ENCODE results near the gene MAP7D1. TPM values are rescaled to one million over a fixed set of nuclear protein-coding genes. Genes with fewer than 3 reads are reported as not detected.
A peak's percentile ranks its signal among the peaks of the same experiment; 100 is the strongest.

Gene MAP7D1
- total RNA-seq, 1 experiment from 2014 or later, result 212 TPM

- ChIA-PET POLR2A (interaction anchor here (0.6 kb wide), 1 partner anchor 20 kb away, joined by 3 read pairs; no protein-coding TSS in a partner anchor), CTCF (interaction anchor here (0.6 kb wide), 2 partner anchors 29 to 94 kb away, joined by 3 to 4 read pairs; no protein-coding TSS in a partner anchor)
- no TSS peak for BruUV-seq (replicated peaks)
- DNase-seq (ENCODE audit: low read depth, low spot score) (no peak), ATAC-seq (peak; percentile 39)
- TF ChIP-seq TCF7L2 (IDR thresholded peaks at IDR 0.05; ENCODE audit: low read depth, low read length) (no peak), SIN3A (IDR thresholded peaks at IDR 0.05; ENCODE audit: borderline replicate concordance, insufficient read depth, low read depth, low read length) (no peak), POLR2AphosphoS5 (IDR thresholded peaks at IDR 0.05; ENCODE audit: low read depth, low read length) (no peak), CTCF (IDR thresholded peaks at IDR 0.05) (no peak)
- TF ChIP-seq, protein P1, sequence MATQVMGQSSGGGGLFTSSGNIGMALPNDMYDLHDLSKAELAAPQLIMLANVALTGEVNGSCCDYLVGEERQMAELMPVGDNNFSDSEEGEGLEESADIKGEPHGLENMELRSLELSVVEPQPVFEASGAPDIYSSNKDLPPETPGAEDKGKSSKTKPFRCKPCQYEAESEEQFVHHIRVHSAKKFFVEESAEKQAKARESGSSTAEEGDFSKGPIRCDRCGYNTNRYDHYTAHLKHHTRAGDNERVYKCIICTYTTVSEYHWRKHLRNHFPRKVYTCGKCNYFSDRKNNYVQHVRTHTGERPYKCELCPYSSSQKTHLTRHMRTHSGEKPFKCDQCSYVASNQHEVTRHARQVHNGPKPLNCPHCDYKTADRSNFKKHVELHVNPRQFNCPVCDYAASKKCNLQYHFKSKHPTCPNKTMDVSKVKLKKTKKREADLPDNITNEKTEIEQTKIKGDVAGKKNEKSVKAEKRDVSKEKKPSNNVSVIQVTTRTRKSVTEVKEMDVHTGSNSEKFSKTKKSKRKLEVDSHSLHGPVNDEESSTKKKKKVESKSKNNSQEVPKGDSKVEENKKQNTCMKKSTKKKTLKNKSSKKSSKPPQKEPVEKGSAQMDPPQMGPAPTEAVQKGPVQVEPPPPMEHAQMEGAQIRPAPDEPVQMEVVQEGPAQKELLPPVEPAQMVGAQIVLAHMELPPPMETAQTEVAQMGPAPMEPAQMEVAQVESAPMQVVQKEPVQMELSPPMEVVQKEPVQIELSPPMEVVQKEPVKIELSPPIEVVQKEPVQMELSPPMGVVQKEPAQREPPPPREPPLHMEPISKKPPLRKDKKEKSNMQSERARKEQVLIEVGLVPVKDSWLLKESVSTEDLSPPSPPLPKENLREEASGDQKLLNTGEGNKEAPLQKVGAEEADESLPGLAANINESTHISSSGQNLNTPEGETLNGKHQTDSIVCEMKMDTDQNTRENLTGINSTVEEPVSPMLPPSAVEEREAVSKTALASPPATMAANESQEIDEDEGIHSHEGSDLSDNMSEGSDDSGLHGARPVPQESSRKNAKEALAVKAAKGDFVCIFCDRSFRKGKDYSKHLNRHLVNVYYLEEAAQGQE (IDR thresholded peaks at IDR 0.05; ENCODE audit: insufficient read depth in 1 of 2, low read depth in 2 of 2, low read length in 1 of 2), result no peak
- in situ Hi-C loops (cut with HindIII; ENCODE audit: low pct_unique_long_range_greater_than_20kb, low sequenced_read_pairs), result no loop called here
- Histone ChIP-seq H3K27ac (ENCODE audit: low read length) (no peak overlapping the region), H3K36me3 (ENCODE audit: control insufficient read depth, insufficient read depth, low read length) (peaks cover 15% of the 10 kb centered on the region), H3K4me1 (ENCODE audit: control insufficient read depth, insufficient read depth, low read length) (peaks cover 3% of the 10 kb centered on the region; the same call in 1 of the 2 replicates), H3K9me3 (ENCODE audit: control insufficient read depth, insufficient read depth, low read depth, low read length) (no peaks in the 10 kb centered on the region), H3K4me3 (ENCODE audit: low read depth in 2 of 2, low read length in 2 of 2) (no peak overlapping the region), H3K27me3 (ENCODE audit: control insufficient read depth, insufficient read depth, low read length) (no peaks in the 10 kb centered on the region)
- intact Hi-C loops (cut with micrococcal nuclease; ENCODE audit: unreplicated experiment), result no loop called here
These were observed 22.5 kb upstream of the MAP7D1 start for GRCh38 chr1:36133484-36133883.

DNA sequence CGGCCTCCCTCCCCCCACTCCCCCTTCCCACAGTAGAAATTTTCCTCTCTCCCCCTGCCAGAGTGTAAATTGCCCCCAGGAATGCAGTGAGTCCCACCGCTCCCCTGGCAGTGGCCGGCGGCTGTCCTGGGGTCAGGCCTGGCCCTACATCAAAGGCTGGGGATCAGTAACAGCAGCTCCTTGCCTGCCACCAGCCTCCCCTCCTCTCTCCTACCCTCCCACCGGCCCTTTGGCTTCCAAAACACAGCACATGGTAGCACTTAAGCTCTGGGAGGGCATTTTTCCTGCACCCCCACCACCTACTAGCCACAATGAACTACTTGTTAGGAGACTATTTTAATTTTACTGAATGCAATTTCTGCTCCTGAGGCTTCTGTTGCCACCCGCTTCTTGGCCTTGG is 21.9 kb upstream of the MAP7D1 start:
- H3K4me1 ChIP-seq (ENCODE audit: control insufficient read depth, insufficient read depth, low read length), result peaks cover 3% of the 10 kb centered on the region; the same call in 1 of the 2 replicates
- intact Hi-C loops (cut with micrococcal nuclease; ENCODE audit: unreplicated experiment), result loop anchor here (1.0 kb wide), 1 partner anchor 34 kb away; no protein-coding TSS in a partner anchor
- no TSS peak for BruUV-seq (replicated peaks)
- no peaks in the 10 kb centered on the region for H3K27me3 ChIP-seq (ENCODE audit: control insufficient read depth, insufficient read depth, low read length)
- TF ChIP-seq SIN3A (IDR thresholded peaks at IDR 0.05; ENCODE audit: borderline replicate concordance, insufficient read depth, low read depth, low read length) (no peak), POLR2AphosphoS5 (IDR thresholded peaks at IDR 0.05; ENCODE audit: low read depth, low read length) (no peak), CTCF (IDR thresholded peaks at IDR 0.05) (no peak), TCF7L2 (IDR thresholded peaks at IDR 0.05; ENCODE audit: low read depth, low read length) (no peak)
- TF ChIP-seq, protein P1 (IDR thresholded peaks at IDR 0.05; ENCODE audit: insufficient read depth in 1 of 2, low read depth in 2 of 2, low read length in 1 of 2), result no peak
- peaks cover 15% of the 10 kb centered on the region for H3K36me3 ChIP-seq (ENCODE audit: control insufficient read depth, insufficient read depth, low read length)
- in situ Hi-C loops (cut with HindIII; ENCODE audit: low pct_unique_long_range_greater_than_20kb, low sequenced_read_pairs), result no loop called here
- no peak overlapping the region for H3K27ac ChIP-seq (ENCODE audit: low read length)
- DNase-seq (ENCODE audit: low read depth, low spot score), result no peak
- H3K9me3 ChIP-seq (ENCODE audit: control insufficient read depth, insufficient read depth, low read depth, low read length), result no peaks in the 10 kb centered on the region
- H3K4me3 ChIP-seq (ENCODE audit: low read depth in 2 of 2, low read length in 2 of 2), result no peak overlapping the region
- no peak for ATAC-seq
- ChIA-PET POLR2A (interaction anchor here (0.6 kb wide), 1 partner anchor 21 kb away, joined by 3 read pairs; no protein-coding TSS in a partner anchor), CTCF (interaction anchor here (0.6 to 1.5 kb wide), 4 partner anchors 24 to 54 kb away, joined by 3 to 8 read pairs (median 4); no protein-coding TSS in a partner anchor)
